GM12891 (cell line): ENCODE measurements around the gene MYH14.
A peak's percentile ranks its signal among the peaks of the same experiment; 100 is the strongest.
"Not testable (repeated sequence)": the region's sequence is repeated elsewhere in the genome, so short reads cannot be mapped to it uniquely, and the experiment has no call there.

ENCODE experiments used
- DNase-seq: peaks from one replicate; pipeline ENCODE4 v3.0.0; 2011; ENCODE audit warnings: low spot score; ENCODE audit not compliant: insufficient read length
- FAIRE-seq: peaks from 2 replicates; lab custom pipeline; 2011; peaks lifted over from hg19 to GRCh38; lab: Jason Lieb, UNC
- PAX5 ChIP-seq: IDR thresholded peaks from 2 replicates; pipeline ENCODE4 v1.6.1; 2011; ENCODE audit warnings: low read length, moderate library complexity, mild to moderate bottlenecking; ENCODE audit not compliant: insufficient read depth, severe bottlenecking
- POLR2A ChIP-seq: IDR thresholded peaks from 2 replicates; pipeline ENCODE4 v1.6.1; 2011; ENCODE audit warnings: low read depth, low read length, control low read depth
- POLR2AphosphoS5 ChIP-seq: IDR thresholded peaks from 2 replicates; pipeline ENCODE4 v1.6.1; 2011; ENCODE audit warnings: low read depth, low read length, control low read depth
- POU2F2 ChIP-seq: IDR thresholded peaks from 2 replicates; pipeline ENCODE4 v1.6.1; 2011; ENCODE audit warnings: low read depth, mild to moderate bottlenecking, control low read depth, low read length, moderate library complexity
- SPI1 ChIP-seq: IDR thresholded peaks from 2 replicates; pipeline ENCODE4 v1.6.1; 2011; ENCODE audit warnings: low read depth, low read length, control low read depth
- TAF1 ChIP-seq: IDR thresholded peaks from 2 replicates; pipeline ENCODE4 v1.6.1; 2011; ENCODE audit warnings: low read depth, low read length, control low read depth

MYH14 gene

DNA sequence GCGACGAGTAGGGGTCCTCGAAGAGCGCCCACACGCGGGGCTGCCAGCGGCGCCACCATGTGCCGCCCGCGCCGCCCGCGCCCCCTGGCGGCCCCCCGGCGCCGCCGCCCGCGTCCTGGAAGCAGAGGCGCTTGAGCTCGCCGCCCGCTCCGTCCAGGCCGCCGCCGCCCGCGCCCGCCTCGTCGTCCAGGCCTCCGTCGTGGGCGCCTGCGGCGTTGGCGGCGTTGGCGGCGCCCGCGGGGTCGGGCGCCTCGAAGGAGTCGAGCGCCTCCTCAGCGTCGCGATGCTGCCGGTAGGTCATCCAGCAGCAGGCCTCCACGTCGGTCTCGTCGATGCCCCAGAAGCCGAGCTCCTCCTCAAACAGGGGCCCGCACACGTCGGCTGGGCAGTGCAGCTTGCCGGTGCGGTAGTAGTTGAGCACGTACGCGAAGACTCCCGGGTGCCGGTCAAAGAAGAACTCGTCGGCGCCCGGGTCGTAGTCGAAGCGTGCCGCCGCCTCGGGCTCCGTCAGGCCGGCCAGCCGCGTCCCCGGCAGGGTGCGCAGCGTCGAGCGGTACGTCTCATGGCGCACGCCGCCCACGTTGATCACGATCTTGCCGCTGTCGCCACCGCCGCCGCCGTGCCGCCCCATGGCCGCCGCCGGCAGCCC is 124.9 kb downstream of the MYH14 start:
- TF ChIP-seq POU2F2 (no peak), SPI1 (no peak), TAF1 (no peak), PAX5 (no peak), POLR2A (no peak), POLR2AphosphoS5 (no peak)
- FAIRE-seq (peak; percentile 47), DNase-seq (no peak)

DNA sequence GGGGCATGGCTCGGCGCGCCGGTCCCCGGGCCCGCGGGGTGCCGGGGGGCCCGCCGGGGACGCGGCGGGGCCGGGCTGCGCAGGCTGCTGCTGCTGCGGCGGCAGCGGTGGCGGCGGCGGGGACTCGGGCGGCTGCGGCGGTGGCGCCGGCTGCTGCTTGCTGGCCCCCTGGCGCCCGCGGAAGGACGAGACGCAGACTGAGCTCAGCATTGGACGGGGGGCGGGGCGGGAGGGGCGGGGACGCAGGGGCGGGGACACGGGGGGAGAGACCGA is 125.4 kb downstream of the MYH14 start:
- DNase-seq = no peak
- TF ChIP-seq POLR2AphosphoS5 (no peak), POU2F2 (no peak), POLR2A (no peak), SPI1 (no peak), TAF1 (no peak)
- FAIRE-seq = no peak

DNA sequence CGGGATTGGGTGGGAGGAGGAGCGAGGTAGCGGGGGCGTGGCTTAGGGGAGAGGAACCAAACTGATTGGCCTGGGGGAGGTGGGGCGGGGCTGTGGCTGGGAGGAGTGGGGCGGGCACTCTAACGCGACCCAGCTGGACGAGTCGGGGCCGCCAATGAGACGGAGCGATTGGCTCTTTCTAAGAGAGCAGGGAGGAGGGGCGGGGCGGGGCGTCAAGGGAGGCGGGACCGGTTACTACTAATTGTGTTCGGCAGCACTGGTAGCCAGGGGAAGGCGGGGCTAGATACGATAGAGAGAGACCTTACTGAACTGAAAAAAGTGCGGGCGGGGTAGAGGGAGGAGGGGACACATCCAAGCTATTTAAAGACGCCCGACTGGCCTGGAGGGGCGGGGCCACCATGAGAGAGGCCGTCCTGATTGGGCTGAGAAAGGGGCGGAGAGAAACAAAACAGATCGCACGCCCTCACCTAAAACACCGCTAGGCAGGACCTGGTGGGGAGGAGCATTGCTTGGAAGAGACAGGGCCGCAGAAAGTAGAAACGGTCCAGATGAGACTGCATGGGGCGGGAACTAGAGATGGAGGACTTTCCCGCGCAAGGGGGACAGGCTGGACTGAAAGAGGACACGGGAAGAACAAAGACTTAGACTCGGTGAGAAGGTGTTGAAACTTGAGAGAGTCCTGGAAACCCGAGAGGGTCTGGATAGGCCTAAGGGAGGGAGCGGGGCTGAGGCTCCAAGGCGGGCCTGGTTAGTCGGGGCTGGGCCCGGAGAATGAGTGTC is 125.9 kb downstream of the MYH14 start, which contains the start of gene KCNC3:
KCNC3 (minus strand) TSS at position 232 of the 780 bp plus-strand sequence. CDS start 295 bp downstream, outside the sequence.
- peak; percentile 96 for FAIRE-seq
- DNase-seq = peak; percentile 94
- TF ChIP-seq POU2F2 = no peak
- no peak for TF ChIP-seq PAX5
- peak; percentile 67; the same call in 1 of the 2 replicates for TF ChIP-seq POLR2A
- no peak for TF ChIP-seq SPI1
- TF ChIP-seq TAF1 = 0 out of 2 replicates have a peak, but pooled peaks have one; percentile 15
- 0 out of 2 replicates have a peak, but pooled peaks have one; percentile 34 for TF ChIP-seq POLR2AphosphoS5

DNA sequence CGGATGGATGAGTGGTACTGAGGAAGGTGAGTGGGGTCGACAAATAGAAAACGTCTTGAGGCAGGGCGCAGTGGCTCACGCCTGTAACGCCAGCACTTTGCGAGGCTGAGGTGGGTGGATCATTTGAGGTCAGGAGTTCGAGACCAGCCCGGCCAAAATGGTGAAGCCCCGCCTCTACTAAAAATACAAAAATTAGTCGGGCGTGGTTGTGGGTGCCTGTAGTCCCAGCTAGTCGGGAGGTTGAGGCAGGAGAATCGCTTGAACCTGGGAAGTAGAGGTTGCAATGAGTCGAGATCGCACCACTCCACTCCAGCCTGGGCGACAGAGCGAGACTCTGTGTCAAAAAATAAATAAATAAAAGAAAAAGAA is 126.5 kb downstream of the MYH14 start:
- DNase-seq, FAIRE-seq: not testable (repeated sequence)

DNA sequence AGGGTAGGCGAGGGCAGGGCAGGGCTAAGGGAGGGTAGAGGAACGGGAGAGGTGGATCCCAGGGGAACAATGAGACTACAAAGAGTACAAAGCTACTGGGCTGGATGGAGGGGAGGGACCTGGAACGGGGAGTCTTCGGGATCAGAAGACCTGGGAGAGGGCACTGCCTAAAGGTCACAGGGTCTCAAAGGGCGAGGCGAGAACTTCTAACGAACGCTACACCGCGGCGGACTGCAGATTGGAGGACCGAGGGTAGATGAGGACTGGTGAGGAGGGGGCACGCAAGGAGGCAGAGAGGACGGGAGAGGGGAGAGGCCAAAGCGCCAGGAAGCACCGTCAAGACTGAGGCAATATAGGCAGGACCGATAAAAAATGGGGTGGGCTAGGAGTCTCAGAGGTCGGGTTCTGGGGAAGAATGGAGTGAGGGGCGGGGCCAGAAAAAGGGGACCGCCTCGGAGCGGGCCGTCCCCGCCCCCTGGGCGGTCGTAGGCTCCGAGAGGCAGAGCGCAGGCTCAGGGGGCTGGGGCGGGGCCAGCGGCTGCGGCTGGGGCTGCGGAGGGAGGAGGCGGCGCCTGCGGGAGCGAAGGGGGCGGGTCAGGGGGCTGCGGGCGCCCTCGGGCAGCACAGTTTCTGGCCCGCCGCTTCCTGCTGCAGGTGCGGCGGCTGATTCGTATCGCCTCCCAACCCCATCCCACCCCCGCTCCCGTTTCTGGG is 127.1 kb downstream of the MYH14 start:
- peak; percentile 83 for FAIRE-seq
- TF ChIP-seq POU2F2 (no peak), POLR2AphosphoS5 (no peak), PAX5 (no peak), TAF1 (no peak), POLR2A (no peak), SPI1 (no peak)

DNA sequence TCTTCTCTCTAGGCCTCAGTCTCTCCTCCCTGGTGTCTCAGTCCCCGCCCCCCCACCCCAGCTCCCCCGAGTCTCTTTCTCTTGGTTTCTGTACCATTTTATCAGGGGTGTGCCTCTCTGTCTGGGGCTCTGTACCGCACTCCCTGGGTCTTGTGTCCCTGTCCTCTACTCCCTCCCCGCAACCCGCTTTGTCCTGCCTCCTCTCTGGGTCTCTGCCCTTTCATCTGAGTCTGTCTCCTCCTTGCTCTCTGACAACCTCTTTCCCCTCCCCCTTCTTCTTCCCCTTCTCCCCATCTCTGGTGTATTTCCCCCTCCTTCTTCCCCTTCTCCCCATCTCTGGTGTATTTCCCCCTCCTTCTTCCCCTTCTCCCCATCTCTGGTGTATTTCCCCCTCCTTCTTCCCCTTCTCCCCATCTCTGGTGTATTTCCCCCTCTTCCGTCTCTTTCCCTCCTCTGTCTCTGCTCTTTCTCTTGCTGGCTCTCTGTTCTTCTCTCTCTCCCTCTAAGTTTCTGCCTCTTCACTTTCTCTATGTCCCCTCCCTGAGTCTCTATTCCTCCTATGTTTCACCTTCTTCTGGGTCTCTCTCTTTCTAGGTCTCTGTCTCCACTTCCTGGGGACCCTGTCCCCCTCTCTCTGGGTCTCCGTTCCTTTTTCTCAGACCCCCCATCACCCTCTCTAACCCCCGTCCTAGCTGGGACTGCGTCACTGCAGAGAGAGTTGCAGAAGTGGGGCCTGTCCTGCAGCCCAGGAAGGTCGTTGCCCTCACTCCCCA is 128.0 kb downstream of the MYH14 start:
- no peak for DNase-seq
- no peak for FAIRE-seq
- TF ChIP-seq TAF1 (no peak), POLR2AphosphoS5 (no peak)

More for the DNA sequence above, 127.1 kb downstream of the MYH14 start:
- DNase-seq = peak; percentile 80

DNA sequence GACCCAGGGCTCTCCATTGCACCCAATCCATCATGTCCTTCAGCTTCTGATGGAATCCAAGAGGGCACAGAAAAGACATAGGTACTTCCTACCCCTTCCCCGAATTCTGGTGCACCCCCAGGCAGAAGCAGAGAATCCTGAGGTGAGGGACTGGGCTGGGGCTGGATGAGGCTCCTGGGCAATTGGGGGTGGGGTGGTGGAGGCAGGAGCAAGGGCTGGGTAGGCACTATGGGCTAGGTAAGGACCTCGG is 128.5 kb downstream of the MYH14 start:
- no peak for FAIRE-seq
- no peak for DNase-seq
- no peak for TF ChIP-seq SPI1
- TF ChIP-seq POU2F2 = 0 out of 2 replicates have a peak, but pooled peaks have one; percentile 21

DNA sequence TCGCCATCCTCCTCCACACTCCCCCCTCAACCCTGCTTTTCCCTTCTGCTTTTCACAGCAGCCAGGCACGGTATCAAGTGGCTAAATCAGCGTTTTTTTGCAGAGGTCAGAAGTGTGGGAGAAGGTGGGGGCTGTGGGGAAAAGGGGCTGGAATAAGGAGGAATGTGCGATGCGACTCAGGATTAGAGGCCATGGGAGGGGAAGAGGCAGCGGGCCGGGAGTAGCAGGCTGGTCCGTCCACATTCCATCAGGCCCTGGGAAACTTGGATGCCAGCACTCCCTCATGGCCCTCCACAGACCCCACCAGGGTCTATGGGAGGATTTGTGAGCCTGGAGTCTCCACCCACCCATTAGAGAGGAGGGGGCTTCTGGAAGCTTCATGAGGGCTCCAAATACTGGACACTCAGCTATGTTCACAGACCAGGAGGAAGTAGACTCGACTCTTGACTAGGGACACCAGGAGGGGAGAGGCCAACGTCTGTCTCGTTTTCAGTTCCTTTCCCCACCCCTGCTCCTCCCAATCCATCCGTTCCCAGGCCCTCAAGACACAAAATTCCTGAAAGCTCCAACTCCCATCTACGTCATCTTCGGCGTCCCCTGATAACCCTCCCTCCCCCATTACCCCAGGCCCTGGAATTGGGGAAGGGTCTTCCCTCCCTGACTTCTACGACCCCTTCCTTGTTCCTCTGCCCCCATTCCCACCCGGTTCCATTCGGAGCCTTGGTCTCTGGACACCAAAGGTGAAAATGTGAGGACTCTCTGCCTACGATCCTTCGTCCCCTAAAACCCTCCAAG is 129.0 kb downstream of the MYH14 start:
- TF ChIP-seq POLR2A (no peak), POU2F2 (no peak), POLR2AphosphoS5 (0 out of 2 replicates have a peak, but pooled peaks have one; percentile 28), TAF1 (no peak), SPI1 (peak; percentile 64), PAX5 (no peak)
- DNase-seq (no peak), FAIRE-seq (no peak)

DNA sequence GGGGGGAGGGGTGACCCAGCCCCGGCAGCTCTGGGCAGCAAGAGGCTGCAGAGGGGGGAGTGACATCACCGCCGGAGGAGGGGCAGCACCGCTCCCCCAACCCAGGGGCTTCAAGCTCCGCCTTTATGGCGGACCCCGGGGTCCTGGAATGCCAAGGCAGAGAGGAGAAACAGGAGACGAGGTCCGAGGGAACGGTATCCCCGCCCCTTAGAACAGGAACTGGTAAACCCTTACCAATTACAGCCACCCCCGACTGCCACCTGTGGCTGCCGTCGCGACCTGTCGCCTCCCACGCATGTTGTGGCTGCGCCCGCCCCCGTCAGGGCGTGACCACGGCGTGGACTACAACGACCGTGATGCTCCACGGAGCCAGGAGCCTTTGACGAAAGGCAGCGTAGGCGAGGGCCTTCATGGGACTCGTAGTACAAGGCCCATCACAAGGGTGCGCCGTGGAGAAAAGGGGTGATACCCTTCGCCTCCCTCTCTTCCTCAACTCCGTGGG is 129.9 kb downstream of the MYH14 start:
- TF ChIP-seq POLR2A (peak; percentile 16; the same call in 1 of the 2 replicates), PAX5 (no peak), POU2F2 (peak; percentile 70), POLR2AphosphoS5 (peak; percentile 71; the same call in 1 of the 2 replicates), TAF1 (no peak), SPI1 (peak; percentile 59)
- FAIRE-seq (peak; percentile 97), DNase-seq (no peak)
